AG09309 (cell line): ENCODE results near the gene DUSP9.

ENCODE experiments used
- DNase-seq: peaks from one replicate; pipeline ENCODE4 v3.0.0-alpha.2; 2010; ENCODE audit warnings: low read depth
- H3K4me3 ChIP-seq: 2 replicates; pipeline ENCODE4 v1.5.1; 2011; ENCODE audit warnings: mild to moderate bottlenecking, low read depth, low read length, moderate library complexity; ENCODE audit not compliant: control insufficient read depth
- TF ChIP-seq, protein P1 (sequence below): IDR thresholded peaks from 2 replicates; pipeline ENCODE4 v1.5.1; 2011; ENCODE audit warnings: mild to moderate bottlenecking, low read depth, low read length, inconsistent platforms; ENCODE audit not compliant: insufficient read depth, control insufficient read depth; ENCODE audit errors: missing control alignments

The DUSP9 gene

GRCh38 chrX:153633048-153633447 lies 14.0 kb upstream of the DUSP9 start:
- TF ChIP-seq, protein P1, sequence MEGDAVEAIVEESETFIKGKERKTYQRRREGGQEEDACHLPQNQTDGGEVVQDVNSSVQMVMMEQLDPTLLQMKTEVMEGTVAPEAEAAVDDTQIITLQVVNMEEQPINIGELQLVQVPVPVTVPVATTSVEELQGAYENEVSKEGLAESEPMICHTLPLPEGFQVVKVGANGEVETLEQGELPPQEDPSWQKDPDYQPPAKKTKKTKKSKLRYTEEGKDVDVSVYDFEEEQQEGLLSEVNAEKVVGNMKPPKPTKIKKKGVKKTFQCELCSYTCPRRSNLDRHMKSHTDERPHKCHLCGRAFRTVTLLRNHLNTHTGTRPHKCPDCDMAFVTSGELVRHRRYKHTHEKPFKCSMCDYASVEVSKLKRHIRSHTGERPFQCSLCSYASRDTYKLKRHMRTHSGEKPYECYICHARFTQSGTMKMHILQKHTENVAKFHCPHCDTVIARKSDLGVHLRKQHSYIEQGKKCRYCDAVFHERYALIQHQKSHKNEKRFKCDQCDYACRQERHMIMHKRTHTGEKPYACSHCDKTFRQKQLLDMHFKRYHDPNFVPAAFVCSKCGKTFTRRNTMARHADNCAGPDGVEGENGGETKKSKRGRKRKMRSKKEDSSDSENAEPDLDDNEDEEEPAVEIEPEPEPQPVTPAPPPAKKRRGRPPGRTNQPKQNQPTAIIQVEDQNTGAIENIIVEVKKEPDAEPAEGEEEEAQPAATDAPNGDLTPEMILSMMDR: no peak
- no peak for DNase-seq
- no peak overlapping the region for H3K4me3 ChIP-seq

DNA sequence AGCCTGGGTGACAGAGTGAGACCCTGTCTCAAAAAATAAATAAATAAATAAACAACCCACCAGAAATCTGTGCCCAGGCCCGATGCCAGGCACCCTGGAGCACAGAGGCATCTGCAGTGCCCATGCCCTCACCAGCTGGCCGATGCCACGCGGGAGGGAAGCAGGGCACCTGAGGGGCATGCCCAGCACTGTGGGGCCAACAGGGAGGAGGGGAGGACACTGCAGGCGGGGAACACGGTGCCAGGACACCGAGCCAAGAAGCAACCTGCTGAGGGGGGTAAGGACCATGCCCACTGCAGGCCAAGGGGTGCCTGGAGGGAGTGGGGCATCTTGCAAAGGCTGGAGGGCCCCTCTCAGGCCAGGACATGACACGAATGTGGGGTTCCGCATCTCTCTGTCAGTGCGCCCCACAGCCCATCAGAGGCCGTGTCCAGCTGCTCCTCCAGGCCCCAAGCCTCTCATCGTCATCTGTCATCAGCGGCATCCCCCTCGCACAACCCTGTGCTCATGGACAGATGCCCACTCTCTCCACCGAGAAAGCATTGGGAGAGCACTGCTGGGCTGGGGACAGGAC lies 13.3 kb upstream of the DUSP9 start:
- TF ChIP-seq, protein P1: no peak
- H3K4me3 ChIP-seq: no peak overlapping the region
- DNase-seq: no peak

GRCh38 chrX:153634236-153634635 lies 12.8 kb upstream of the DUSP9 start:
- no peak for DNase-seq
- no peak overlapping the region for H3K4me3 ChIP-seq
- TF ChIP-seq, protein P1: no peak

- no peak overlapping the region for H3K4me3 ChIP-seq
- TF ChIP-seq, protein P1: no peak
- no peak for DNase-seq
These were observed 12.2 kb upstream of the DUSP9 start for GRCh38 chrX:153634832-153635231.

DNA sequence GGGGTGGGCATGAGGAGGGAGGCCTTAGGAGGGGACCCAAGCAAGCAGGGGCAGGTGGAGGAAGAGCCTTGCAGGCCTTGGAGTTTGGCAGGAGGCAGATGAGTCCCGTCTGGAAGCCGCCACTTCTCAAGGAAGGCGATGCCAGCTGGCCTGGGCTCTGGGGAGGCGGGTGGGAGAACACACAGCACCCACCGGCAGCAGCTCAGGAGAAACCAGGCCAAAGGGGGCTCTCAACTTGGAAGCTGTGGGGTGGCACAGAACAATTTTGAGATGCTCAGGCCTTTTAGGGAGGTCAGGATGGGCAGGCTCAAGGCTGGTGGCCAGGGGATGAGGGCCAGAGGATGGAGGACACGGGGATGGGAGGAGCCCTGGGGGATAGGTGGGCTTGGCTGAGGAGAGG lies 11.6 kb upstream of the DUSP9 start:
- no peak for DNase-seq
- H3K4me3 ChIP-seq: no peak overlapping the region
- TF ChIP-seq, protein P1: no peak

- TF ChIP-seq, protein P1: peak; percentile 51
- DNase-seq: no peak
- H3K4me3 ChIP-seq: no peak overlapping the region
These were observed 11.0 kb upstream of the DUSP9 start for GRCh38 chrX:153635788-153636668.
